HFFc6 (cell line): ENCODE data around the gene OSTM1. TPM values are rescaled to one million over a fixed set of nuclear protein-coding genes. Genes with fewer than 3 reads are reported as not detected.

Experiments used
- DNase-seq: peaks from one replicate; pipeline ENCODE4 v3.0.0-alpha.2; 2018
- H3K27ac Mint-ChIP-seq: 2 replicates; pipeline ENCODE4 v1.8.0; 2020; ENCODE audit warnings: mild to moderate bottlenecking, mixed read lengths
- H3K27me3 Mint-ChIP-seq: 2 replicates; pipeline ENCODE4 v1.8.0; 2021; ENCODE audit warnings: mild to moderate bottlenecking, moderate library complexity, mixed read lengths; ENCODE audit not compliant: insufficient read depth
- H3K36me3 Mint-ChIP-seq: 2 replicates; pipeline ENCODE4 v1.8.0; 2021; ENCODE audit warnings: low read depth, mixed read lengths
- H3K4me1 Mint-ChIP-seq: 2 replicates; pipeline ENCODE4 v1.8.0; 2020; ENCODE audit warnings: low read depth, mixed read lengths
- H3K4me3 Mint-ChIP-seq: 2 replicates; pipeline ENCODE4 v1.8.0; 2020; ENCODE audit warnings: mild to moderate bottlenecking, moderate library complexity, mixed read lengths
- H3K9me3 Mint-ChIP-seq: 2 replicates; pipeline ENCODE4 v1.8.0; 2020; ENCODE audit warnings: mild to moderate bottlenecking, mixed read lengths
- total RNA-seq, 6 experiments: library from RNA; stranded (reverse); fragmentation: NEBNext Ultra II Directional; extraction: Animal tissue kit (Norgen Biotek cat#: 25700); gene quantifications; 2 replicates in 1 of 6; 3 replicates in 5 of 6; pipeline ENCODE4 v1.2.3, GENCODE V29; 2021
- TF ChIP-seq, protein P1 (sequence below): fragments of 200-600 bp; sonication (generic); IDR thresholded peaks from 2 replicates; pipeline ENCODE4 v1.5.0; 2021; ENCODE audit warnings: antibody characterized with exemption, mild to moderate bottlenecking

The OSTM1 gene
- total RNA-seq, 6 experiments from 2014 or later: 42.8 to 52.6 (median 48.7) TPM

DNA sequence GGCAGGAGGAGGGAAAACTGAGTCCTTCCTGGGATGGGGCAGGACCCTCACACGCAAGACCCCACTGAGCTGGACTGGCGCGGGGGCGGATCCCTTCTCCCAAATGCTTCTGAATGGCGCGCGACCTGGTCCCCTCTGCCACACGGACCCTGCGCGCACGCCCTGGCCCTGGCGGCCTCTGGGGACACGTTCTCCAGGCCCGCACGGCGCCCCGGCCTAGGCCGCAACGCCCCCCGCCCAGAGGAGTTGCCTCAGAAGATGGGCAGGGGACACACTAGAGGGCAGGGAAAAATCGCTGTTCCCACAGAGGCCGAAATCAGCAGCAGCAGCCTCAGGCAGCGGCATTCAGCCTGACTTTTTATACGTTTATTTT lies 45.2 kb upstream of the OSTM1 start:
- H3K9me3 Mint-ChIP-seq: no peaks in the 10 kb centered on the region
- no peak overlapping the region for H3K4me3 Mint-ChIP-seq
- DNase-seq: no peak
- H3K36me3 Mint-ChIP-seq: peaks cover 5% of the 10 kb centered on the region; the same call in 1 of the 2 replicates
- no peak overlapping the region for H3K27ac Mint-ChIP-seq
- TF ChIP-seq, protein P1, sequence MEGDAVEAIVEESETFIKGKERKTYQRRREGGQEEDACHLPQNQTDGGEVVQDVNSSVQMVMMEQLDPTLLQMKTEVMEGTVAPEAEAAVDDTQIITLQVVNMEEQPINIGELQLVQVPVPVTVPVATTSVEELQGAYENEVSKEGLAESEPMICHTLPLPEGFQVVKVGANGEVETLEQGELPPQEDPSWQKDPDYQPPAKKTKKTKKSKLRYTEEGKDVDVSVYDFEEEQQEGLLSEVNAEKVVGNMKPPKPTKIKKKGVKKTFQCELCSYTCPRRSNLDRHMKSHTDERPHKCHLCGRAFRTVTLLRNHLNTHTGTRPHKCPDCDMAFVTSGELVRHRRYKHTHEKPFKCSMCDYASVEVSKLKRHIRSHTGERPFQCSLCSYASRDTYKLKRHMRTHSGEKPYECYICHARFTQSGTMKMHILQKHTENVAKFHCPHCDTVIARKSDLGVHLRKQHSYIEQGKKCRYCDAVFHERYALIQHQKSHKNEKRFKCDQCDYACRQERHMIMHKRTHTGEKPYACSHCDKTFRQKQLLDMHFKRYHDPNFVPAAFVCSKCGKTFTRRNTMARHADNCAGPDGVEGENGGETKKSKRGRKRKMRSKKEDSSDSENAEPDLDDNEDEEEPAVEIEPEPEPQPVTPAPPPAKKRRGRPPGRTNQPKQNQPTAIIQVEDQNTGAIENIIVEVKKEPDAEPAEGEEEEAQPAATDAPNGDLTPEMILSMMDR: no peak
- H3K4me1 Mint-ChIP-seq: peaks cover 28% of the 10 kb centered on the region
- peaks cover 77% of the 10 kb centered on the region for H3K27me3 Mint-ChIP-seq

DNA sequence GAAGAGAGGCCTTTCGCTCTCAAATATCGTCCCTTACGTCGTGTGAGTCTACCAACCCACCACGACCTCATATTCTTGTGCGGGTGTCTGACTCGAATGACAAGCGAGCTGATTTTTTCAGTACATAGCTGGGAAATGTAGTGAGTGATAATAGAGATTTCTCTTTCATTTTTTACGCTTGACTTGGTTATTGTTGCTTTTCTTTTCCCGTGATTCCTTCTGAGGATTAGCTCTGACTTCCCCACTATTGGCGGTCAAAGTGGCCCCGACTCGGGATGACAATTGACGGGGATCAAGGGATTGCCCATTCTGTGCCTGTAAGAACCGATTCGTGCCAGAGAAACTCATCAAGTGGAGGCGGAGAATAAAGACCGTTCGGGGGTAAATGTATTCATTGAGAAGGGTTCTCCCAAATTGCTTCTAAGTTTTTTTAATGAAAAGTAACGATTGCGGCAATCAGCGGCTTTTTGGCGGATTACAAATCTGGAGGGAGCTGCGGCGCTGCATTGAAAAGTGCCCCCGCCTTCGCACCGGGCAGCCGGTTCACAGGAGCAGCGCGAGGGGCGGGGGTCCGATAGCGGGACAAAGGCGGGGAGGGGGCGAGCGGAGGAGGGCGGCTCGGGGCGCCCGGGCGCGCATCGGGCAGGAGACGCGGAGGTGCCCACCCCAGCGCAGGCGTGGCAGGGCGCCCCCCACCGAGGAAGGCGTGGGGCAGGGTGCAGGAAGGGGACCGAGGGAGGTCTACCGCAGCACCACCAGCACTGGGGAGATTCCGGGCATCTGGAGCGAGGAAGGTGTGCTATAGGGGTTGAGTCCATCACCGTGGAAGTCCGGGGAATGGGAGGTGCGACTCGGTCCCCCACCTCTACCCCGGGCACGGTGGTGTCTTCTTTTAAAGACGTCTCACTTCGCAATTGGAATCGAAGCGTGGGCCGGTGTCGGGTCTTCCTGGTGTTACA lies 44.5 kb upstream of the OSTM1 start:
- H3K4me3 Mint-ChIP-seq: peak overlapping the region; percentile 86
- H3K27ac Mint-ChIP-seq: no peak overlapping the region
- H3K27me3 Mint-ChIP-seq: peaks cover 71% of the 10 kb centered on the region
- peaks cover 34% of the 10 kb centered on the region for H3K4me1 Mint-ChIP-seq
- H3K9me3 Mint-ChIP-seq: no peaks in the 10 kb centered on the region
- TF ChIP-seq, protein P1: no peak
- peaks cover 5% of the 10 kb centered on the region; the same call in 1 of the 2 replicates for H3K36me3 Mint-ChIP-seq
- no peak for DNase-seq

DNA sequence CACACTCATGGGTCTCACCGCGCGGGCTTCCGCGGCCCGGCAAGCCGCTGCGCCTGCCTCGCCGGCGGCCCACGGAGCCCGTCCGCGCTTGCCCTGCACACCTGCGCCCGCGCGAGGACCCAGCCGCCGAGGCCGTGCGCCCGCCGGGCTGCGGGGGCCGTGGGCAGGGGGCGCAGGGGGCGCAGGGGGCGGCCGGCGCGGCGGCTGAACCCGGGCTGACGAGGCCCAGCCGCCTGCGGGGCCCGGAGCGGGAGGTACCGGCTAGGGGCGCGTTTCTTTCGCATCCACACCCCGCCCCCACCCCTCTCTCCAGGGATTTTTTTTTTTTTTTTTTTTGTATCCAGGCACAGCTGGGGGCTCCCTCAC lies 43.8 kb upstream of the OSTM1 start:
- TF ChIP-seq, protein P1: no peak
- Mint-ChIP-seq H3K27ac (no peak overlapping the region), H3K9me3 (no peaks in the 10 kb centered on the region), H3K27me3 (peaks cover 63% of the 10 kb centered on the region), H3K36me3 (peaks cover 5% of the 10 kb centered on the region; the same call in 1 of the 2 replicates), H3K4me3 (peak overlapping the region; percentile 86; the same call in 1 of the 2 replicates), H3K4me1 (peaks cover 40% of the 10 kb centered on the region)
- no peak for DNase-seq

DNA sequence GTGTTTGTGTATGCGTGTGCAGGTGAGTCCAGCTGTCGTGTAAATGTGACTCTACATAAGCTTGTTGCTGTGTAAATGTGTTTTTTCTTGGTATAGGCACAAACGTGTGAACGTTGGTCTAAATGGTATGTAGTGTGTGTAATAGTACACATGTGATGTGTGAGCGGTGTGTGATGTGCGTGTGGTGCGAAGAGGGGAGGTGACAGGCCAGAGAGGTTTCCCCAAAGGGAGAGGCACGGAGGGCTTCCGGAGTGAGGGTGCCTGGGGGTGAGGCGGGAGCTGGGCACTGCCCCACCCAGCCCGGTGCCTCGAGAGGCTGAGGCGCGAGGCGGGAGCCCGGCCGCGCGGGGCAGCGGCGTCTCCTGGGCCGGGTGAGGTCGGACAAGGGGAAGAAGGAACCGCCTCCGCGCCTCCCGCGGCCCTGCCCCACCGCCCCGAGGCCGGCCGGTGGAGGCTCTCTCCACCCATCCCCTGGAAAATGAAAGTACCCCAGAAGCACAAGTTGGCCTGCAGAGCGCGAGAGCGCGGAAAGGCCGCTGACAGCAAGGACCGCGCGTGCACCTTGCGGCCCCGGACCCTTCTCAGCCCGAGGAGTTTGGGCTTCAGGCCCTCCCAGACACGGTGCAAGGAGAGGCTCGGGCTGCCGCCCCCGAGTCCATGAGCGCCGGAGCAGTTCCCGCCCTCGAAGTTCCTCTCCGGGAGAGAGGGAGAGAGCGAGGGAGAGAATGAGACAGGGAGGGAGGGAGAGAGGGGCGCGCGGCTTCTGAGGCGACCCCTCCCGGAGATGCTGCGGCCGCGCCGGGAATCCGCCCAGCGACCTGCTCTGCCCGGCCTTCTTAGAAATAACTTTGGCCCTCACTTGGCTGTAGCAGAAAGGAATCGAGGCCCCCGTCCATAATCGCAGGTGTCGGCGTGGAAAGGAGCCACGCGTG lies 43.2 kb upstream of the OSTM1 start:
- Mint-ChIP-seq H3K36me3 (peaks cover 5% of the 10 kb centered on the region; the same call in 1 of the 2 replicates), H3K9me3 (no peaks in the 10 kb centered on the region), H3K4me3 (peak overlapping the region; percentile 83), H3K27ac (no peak overlapping the region), H3K27me3 (peaks cover 65% of the 10 kb centered on the region), H3K4me1 (peaks cover 43% of the 10 kb centered on the region)
- DNase-seq: no peak
- TF ChIP-seq, protein P1: no peak
